Colonic mucosa (tissue), 4 donors: ENCODE data around the gene EIF2S3. TPM values are rescaled to one million over a fixed set of nuclear protein-coding genes. Genes with fewer than 3 reads are reported as not detected.
A peak's percentile ranks its signal among the peaks of the same experiment; 100 is the strongest.

Experiments
- DNase-seq: peaks from one replicate; pipeline ENCODE4 v3.0.0-alpha.2; 2020
- H3K27ac ChIP-seq: fragments of 200-600 bp; one replicate; pipeline ENCODE4 v1.8.0; 2021
- H3K27me3 ChIP-seq: fragments of 200-600 bp; one replicate; pipeline ENCODE4 v1.8.0; 2021
- H3K36me3 ChIP-seq: fragments of 200-600 bp; one replicate; pipeline ENCODE4 v1.8.0; 2021
- H3K4me1 ChIP-seq: fragments of 200-600 bp; one replicate; pipeline ENCODE4 v1.8.0; 2021; ENCODE audit warnings: mild to moderate bottlenecking
- H3K4me3 ChIP-seq: fragments of 200-600 bp; one replicate; pipeline ENCODE4 v1.8.0; 2021
- H3K9ac ChIP-seq, 2 donors: one replicate each; pipeline ENCODE4 v1.7.0; 2013; ENCODE audit warnings: control low read depth in 2 of 2, low read depth in 2 of 2, low read length in 2 of 2
- H3K9me3 ChIP-seq: fragments of 200-600 bp; one replicate; pipeline ENCODE4 v1.8.0; 2021
- intact Hi-C: fragments of 100-400 bp; cut with DNase I; formaldehyde crosslinking; loops from one replicate; pipeline ENCODE4 v1.14.1; 2022
- total RNA-seq, 2 donors: library from RNA; stranded (reverse); fragmentation: NEBNext Ultra II Directional in 1 of 2; extraction: Animal tissue kit (Norgen Biotek cat#: 25700) in 1 of 2; gene quantifications; one replicate each; pipeline ENCODE4 v1.2.1, GENCODE V29; 2021
- TF ChIP-seq, protein P1 (sequence below): fragments of 200-600 bp; IDR thresholded peaks from one replicate; pipeline ENCODE4 v1.8.0; 2022; ENCODE audit warnings: antibody characterized with exemption, mild to moderate bottlenecking
- donor health status: healthy.
- donor health status: DM: no; HTN: no; CAD: no.
- donor health status: DM: no; HTN: no; CAD: no.

EIF2S3 gene
- total RNA-seq, 2 donors from 2014 or later: 166 to 180 TPM

DNA sequence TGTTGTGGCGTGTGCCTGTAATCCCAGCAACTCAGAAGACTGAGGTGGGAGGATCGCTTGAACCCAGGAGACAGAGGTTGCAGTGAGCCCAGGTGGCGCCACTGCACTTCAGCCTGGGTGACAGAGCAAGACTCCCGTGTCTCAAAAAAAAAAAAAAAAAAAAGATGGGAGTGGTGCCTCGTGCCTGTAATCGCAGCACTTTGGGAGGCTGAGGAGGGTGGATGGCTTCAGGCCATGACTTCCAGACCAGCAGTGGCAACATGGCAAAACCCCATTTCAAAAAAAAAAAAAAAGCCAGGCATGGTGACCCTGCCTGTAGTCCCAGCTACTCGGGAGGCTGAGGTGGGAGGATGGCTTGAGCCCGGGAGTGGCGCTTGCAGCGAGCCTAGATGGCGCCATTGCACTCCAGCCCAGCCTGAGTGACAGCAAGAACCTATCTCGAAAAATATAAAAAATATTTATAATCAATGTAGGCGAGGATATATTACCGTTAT is 27.0 kb downstream of the EIF2S3 start:
- H3K36me3 ChIP-seq: no peaks in the 10 kb centered on the region
- H3K9me3 ChIP-seq: no peaks in the 10 kb centered on the region
- H3K4me3 ChIP-seq: no peak overlapping the region
- no peaks in the 10 kb centered on the region for H3K4me1 ChIP-seq
- peak; percentile 58 for DNase-seq
- TF ChIP-seq, protein P1, sequence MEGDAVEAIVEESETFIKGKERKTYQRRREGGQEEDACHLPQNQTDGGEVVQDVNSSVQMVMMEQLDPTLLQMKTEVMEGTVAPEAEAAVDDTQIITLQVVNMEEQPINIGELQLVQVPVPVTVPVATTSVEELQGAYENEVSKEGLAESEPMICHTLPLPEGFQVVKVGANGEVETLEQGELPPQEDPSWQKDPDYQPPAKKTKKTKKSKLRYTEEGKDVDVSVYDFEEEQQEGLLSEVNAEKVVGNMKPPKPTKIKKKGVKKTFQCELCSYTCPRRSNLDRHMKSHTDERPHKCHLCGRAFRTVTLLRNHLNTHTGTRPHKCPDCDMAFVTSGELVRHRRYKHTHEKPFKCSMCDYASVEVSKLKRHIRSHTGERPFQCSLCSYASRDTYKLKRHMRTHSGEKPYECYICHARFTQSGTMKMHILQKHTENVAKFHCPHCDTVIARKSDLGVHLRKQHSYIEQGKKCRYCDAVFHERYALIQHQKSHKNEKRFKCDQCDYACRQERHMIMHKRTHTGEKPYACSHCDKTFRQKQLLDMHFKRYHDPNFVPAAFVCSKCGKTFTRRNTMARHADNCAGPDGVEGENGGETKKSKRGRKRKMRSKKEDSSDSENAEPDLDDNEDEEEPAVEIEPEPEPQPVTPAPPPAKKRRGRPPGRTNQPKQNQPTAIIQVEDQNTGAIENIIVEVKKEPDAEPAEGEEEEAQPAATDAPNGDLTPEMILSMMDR: peak; percentile 28
- no peaks in the 10 kb centered on the region for H3K27me3 ChIP-seq
- H3K9ac ChIP-seq: no peak overlapping the region
- H3K27ac ChIP-seq: no peak overlapping the region
- intact Hi-C loops: loop anchor here (2.0 kb wide), 1 partner anchor 163 kb away; no protein-coding TSS in a partner anchor

DNA sequence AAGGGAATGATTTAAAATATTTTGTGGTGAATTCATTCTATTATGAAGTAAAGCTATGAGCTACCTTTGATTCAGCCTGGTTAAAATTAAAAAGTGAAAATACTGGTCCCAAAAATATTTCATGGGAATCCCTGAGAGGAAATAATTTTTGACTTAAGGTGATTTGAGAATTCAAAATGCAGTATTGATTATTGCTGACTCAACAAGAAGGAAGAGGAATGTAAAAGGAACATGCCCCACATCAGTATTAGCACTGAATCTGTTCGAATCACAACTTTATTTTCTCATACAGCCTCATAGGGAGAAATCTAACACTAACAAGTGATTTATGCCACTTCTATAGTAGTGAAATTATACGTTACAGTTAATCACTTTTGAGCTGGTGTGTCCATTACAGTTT is 27.7 kb downstream of the EIF2S3 start:
- Histone ChIP-seq H3K9me3 (no peaks in the 10 kb centered on the region), H3K36me3 (no peaks in the 10 kb centered on the region), H3K4me1 (no peaks in the 10 kb centered on the region), H3K4me3 (no peak overlapping the region), H3K27me3 (no peaks in the 10 kb centered on the region), H3K9ac (no peak overlapping the region), H3K27ac (no peak overlapping the region)
- intact Hi-C loops: no loop called here
- TF ChIP-seq, protein P1: no peak
- no peak for DNase-seq

DNA sequence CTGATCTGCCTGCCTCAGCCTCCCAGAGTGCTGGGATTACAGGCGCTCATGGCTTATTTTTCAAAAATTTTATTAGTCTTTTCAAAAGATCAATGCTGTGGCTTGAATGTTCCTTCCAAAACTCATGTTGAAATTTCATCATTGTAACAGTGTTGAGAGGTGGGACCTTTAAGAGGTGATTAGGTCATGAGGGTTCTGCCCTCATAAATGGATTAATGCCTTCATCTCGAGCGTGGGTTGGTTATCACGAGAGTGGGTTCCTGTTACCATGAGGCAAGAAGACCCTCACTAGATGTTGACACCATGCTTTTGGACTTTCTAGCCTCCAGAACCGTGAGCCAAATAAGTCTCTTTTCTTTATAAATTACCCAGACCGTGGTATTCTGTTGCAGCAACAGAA is 30.3 kb downstream of the EIF2S3 start:
- H3K36me3 ChIP-seq: no peaks in the 10 kb centered on the region
- intact Hi-C loops: no loop called here
- no peaks in the 10 kb centered on the region for H3K9me3 ChIP-seq
- H3K27me3 ChIP-seq: no peaks in the 10 kb centered on the region
- DNase-seq: no peak
- no peaks in the 10 kb centered on the region for H3K4me1 ChIP-seq
- no peak overlapping the region for H3K9ac ChIP-seq
- no peak overlapping the region for H3K27ac ChIP-seq
- H3K4me3 ChIP-seq: no peak overlapping the region
- TF ChIP-seq, protein P1: no peak

DNA sequence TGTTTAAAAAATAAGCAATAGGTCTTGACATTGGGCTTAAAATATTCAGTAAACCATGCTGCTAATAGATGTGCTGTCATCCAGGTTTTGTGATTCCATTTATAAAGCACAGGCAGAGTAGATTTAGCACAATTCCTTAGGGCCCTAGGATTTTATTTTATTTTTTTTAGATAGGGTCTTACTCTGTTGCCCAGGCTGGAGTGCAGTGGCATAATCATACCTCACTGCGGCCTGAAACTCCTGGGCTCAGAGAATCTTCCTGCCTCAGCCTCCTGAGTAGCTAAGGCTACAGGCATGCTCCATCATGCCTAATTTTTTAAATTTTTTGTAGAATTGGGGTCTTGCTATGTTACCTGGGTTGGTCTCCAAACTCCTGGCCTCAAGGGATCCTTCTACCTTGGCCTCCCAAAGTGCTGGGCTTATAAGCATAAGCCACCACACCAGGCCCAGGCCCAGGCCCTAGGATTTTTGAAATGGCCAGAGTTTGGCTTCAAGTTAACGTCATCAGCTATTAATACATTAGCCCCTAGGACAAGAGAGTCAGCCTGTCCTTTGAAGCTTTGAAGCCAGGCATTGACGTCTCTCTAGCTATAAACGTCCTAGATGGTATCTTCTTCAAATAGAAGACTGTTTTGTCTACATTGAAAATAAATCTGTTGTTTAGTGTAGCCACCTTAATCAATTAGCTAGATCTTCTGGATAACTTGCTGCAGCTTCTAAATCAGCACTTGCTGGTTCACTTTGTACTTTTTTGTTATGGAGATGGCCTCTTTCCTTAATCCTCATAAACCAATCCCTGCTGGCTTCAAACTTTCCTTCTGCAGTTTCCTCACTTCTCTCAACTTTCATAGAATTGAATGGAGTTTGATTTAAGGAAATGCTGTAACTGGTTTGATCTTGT is 35.8 kb downstream of the EIF2S3 start:
- Histone ChIP-seq H3K36me3 (no peaks in the 10 kb centered on the region), H3K9ac (no peak overlapping the region), H3K4me1 (no peaks in the 10 kb centered on the region), H3K27ac (no peak overlapping the region), H3K4me3 (no peak overlapping the region), H3K27me3 (no peaks in the 10 kb centered on the region), H3K9me3 (no peaks in the 10 kb centered on the region)
- no peak for DNase-seq
- TF ChIP-seq, protein P1: no peak
- intact Hi-C loops: no loop called here

DNA sequence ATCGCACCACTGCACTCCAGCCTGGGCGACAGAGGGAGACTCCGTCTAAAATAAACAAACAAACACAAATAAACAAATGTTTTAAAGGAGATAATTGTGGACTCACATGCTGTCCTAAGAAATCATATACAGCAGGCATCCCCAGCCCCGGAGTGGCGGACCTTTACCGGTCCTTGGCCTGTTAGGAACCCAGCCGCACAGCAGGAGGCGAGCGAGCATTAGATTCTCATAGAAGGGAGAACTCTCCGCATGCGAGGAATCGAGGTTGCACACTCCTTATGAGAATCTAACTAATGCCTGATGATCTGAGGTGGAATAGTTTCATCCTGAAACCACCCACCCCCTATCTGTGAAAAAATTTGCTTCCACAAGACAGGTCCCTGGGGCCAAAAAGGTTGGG is 39.0 kb downstream of the EIF2S3 start:
- no peaks in the 10 kb centered on the region for H3K36me3 ChIP-seq
- TF ChIP-seq, protein P1: no peak
- no peak for DNase-seq
- no peak overlapping the region for H3K4me3 ChIP-seq
- no peak overlapping the region for H3K27ac ChIP-seq
- H3K9me3 ChIP-seq: no peaks in the 10 kb centered on the region
- H3K27me3 ChIP-seq: no peaks in the 10 kb centered on the region
- H3K9ac ChIP-seq: no peak overlapping the region
- intact Hi-C loops: no loop called here
- H3K4me1 ChIP-seq: no peaks in the 10 kb centered on the region
